ENCODE measurements around the gene WASF1.

WASF1 gene

DNA sequence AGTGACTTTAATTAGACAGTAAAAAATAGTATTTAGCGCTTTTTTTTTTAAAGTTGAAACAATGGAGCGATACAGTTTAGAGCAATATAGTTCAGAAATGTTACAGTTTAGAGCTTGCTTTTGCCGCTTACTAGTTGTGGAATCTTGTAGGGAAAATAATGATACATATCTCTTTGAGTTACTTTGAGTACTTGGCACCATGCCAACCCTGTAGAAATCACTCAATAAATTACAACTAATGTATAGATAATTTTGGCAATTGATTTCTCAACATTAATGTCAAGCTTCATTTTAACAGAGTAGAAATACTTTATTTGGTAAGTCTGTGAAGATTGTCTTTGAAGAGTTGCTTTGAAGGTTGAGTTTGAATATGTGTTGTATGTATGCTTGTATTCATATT, 28.2 kb upstream of the WASF1 start:
- DNase-seq (ENCODE audit: extremely low read depth, low read depth): no peak
- TF ChIP-seq, protein P1, sequence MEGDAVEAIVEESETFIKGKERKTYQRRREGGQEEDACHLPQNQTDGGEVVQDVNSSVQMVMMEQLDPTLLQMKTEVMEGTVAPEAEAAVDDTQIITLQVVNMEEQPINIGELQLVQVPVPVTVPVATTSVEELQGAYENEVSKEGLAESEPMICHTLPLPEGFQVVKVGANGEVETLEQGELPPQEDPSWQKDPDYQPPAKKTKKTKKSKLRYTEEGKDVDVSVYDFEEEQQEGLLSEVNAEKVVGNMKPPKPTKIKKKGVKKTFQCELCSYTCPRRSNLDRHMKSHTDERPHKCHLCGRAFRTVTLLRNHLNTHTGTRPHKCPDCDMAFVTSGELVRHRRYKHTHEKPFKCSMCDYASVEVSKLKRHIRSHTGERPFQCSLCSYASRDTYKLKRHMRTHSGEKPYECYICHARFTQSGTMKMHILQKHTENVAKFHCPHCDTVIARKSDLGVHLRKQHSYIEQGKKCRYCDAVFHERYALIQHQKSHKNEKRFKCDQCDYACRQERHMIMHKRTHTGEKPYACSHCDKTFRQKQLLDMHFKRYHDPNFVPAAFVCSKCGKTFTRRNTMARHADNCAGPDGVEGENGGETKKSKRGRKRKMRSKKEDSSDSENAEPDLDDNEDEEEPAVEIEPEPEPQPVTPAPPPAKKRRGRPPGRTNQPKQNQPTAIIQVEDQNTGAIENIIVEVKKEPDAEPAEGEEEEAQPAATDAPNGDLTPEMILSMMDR (IDR thresholded peaks at IDR 0.05; ENCODE audit: low read depth, low read length): no peak

DNA sequence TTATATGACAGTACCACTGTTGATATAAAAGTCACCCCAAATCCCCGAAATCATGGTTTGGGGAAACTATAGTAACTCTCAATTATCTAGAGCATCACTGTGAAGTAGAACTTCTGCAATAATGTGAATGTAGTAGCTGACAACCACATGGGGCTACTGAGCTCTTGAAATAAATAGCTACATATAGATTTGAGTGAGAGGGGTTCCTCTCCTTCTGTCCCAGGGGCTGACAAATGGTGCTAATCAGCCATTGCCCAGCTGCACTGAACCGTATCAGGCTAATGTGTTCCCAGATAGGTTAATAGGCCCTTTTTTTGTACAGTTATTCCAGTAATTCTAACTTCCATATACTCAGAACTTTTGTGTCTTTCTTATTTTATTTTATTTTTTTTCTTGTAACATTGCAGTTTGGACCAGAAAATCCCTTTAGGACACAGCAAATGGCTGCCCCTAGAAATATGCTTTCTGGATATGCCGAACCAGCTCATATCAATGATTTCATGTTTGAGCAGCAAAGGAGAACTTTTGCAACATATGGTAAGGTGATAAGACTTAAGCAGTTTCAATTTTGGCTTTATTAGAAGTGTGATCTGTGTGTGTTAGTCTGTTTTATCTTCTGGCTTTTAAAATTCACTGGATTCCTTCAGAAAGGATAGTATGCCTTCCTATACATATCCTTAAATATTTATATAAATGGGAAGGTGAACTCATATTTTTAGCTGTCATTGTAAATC, 21.8 kb upstream of the WASF1 start:
- no peak for DNase-seq (ENCODE audit: extremely low read depth, low read depth)
- TF ChIP-seq, protein P1 (IDR thresholded peaks at IDR 0.05; ENCODE audit: low read depth, low read length): no peak

DNA sequence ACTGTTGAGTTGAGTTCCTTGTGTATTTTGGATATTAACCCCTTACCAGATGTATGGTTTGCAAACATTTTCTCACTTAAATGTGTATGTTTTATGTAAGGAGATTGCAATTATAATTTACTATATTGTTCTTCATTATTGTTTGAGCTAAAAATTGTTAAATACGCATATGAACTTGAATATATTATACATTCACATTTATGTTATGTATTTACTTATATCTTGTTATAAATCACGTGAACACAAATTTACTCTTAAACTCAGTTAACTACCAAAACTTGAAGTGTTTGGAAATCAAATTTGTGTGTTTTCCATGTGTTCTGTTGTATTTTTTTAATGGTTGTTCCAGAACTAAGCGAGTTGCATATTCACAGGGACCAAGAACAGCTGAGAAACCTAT, 19.1 kb upstream of the WASF1 start:
- TF ChIP-seq, protein P1 (IDR thresholded peaks at IDR 0.05; ENCODE audit: low read depth, low read length): no peak
- DNase-seq (ENCODE audit: extremely low read depth, low read depth): no peak

DNA sequence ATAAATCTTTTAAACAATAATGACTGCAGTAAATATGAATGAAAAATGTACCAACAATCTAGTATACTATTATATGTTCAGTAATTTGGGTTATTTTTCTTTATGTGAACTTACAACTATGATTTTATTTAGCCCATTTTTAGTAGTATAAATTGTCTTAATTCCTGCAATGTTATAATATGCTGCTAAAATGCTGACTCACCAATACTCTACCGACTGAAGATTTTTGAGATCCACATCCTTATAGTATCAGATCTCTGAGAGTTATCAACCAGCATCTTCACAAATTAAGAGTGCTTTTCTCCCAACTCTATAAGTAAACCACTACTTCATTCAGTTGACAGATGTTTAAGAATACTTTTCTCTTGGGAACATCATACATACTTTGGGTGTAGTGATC, 17.4 kb upstream of the WASF1 start:
- no peak for DNase-seq (ENCODE audit: extremely low read depth, low read depth)
- TF ChIP-seq, protein P1 (IDR thresholded peaks at IDR 0.05; ENCODE audit: low read depth, low read length): no peak

DNA sequence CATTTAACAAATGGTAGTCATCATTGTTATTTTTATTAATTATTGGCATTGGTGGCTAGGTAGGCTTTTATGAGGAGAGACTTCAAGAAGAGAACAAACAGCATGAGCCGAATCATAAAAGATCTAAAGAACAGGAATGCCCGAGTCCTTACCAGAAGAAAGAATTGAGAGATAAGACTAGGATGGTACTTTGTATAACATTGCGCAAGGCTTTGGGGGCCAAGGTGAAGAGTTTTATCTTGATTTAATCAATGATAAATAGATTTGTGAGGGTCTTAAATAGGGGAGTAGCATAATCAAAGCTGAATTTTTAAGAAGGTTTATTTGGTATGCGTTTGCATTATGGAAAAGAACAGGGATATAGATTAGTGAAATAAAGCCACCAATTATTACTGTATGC, 16.2 kb upstream of the WASF1 start:
- DNase-seq (ENCODE audit: extremely low read depth, low read depth): no peak
- TF ChIP-seq, protein P1 (IDR thresholded peaks at IDR 0.05; ENCODE audit: low read depth, low read length): no peak

DNA sequence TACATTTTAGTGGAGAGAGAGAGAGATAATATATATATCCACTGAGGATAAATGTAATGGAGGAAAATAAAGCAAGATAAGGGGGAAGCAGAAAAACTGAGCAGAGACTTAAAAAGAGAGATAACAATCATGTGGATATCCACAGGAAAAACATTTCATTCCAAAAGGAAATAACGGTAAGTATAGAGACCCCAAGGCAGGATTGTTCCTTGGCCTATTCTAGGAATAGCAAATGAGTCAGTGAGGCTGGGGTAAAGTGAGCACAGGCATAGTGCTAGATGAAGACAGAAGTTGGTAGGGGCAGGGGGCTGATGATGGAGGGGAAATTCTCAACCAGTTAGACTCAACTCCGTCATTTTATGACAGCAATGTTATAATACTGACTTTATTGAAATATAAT, 12.0 kb upstream of the WASF1 start:
- TF ChIP-seq, protein P1 (IDR thresholded peaks at IDR 0.05; ENCODE audit: low read depth, low read length): no peak
- DNase-seq (ENCODE audit: extremely low read depth, low read depth): no peak

DNA sequence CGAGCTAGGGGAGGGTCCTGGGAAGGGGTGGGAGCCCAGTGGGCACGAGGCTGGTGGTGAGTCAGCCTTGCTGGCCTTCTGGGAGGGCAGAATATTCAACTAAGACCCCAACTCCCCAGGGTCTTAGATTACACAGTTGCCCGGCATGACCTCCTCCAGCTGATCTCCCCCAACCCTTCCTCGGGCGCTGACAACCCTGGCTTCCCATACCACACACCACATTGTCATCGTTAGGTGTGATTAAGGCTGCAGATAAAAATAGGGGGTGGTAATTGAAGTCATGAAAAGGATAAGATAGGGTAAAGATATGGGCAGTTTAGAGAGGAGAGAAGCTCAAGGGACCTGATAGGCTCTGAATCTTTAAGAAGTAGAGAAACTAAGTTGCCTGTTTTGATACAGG, 11.3 kb upstream of the WASF1 start:
- TF ChIP-seq, protein P1 (IDR thresholded peaks at IDR 0.05; ENCODE audit: low read depth, low read length): no peak
- DNase-seq (ENCODE audit: extremely low read depth, low read depth): no peak
